Stimulated activated CD4-positive, alpha-beta T cell treated with anti-CD3 and anti-CD28 coated beads, Interleukin-2, amount 100 ng/mL, for 4 hours (primary cell): Measurements from ENCODE around the gene LRRC8C.
"Not testable (repeated sequence)": the region's sequence is repeated elsewhere in the genome, so short reads cannot be mapped to it uniquely, and the experiment has no call there.

Experiments used
- DNase-seq: peaks from one replicate; pipeline ENCODE4 v3.0.0-alpha.2; 2020; ENCODE audit warnings: low read depth

LRRC8C gene

GRCh38 chr1:89704014-89704413 is 71.1 kb downstream of the LRRC8C start:
- DNase-seq, result no peak

- DNase-seq, result not testable (repeated sequence)
Measured at GRCh38 chr1:89704885-89705284, 72.0 kb downstream of the LRRC8C start.

GRCh38 chr1:89705901-89706699 is 73.2 kb downstream of the LRRC8C start:
- DNase-seq, result no peak

- no peak for DNase-seq
Measured at GRCh38 chr1:89706700-89707012, 73.7 kb downstream of the LRRC8C start.

GRCh38 chr1:89708751-89709375 is 75.9 kb downstream of the LRRC8C start:
- no peak for DNase-seq

GRCh38 chr1:89710498-89711139 is 77.7 kb downstream of the LRRC8C start:
- DNase-seq, result no peak

GRCh38 chr1:89711140-89711778 is 78.3 kb downstream of the LRRC8C start:
- no peak for DNase-seq

- no peak for DNase-seq
Measured at GRCh38 chr1:89712420-89712819, 79.5 kb downstream of the LRRC8C start.

GRCh38 chr1:89715677-89716076 is 82.8 kb downstream of the LRRC8C start:
- DNase-seq, result no peak

GRCh38 chr1:89719502-89720306 is 86.8 kb downstream of the LRRC8C start:
- no peak for DNase-seq

GRCh38 chr1:89720839-89721238 is 87.9 kb downstream of the LRRC8C start:
- no peak for DNase-seq

GRCh38 chr1:89721351-89721750 is 88.4 kb downstream of the LRRC8C start:
- peak; percentile 48 for DNase-seq

- DNase-seq, result no peak
Measured at GRCh38 chr1:89723144-89723543, 90.2 kb downstream of the LRRC8C start.

GRCh38 chr1:89723863-89724262 is 90.9 kb downstream of the LRRC8C start:
- DNase-seq, result no peak

- DNase-seq, result peak; percentile 33
Measured at GRCh38 chr1:89724369-89725010, 91.6 kb downstream of the LRRC8C start.

GRCh38 chr1:89725011-89725370 is 92.1 kb downstream of the LRRC8C start:
- peak; percentile 33 for DNase-seq

- no peak for DNase-seq
Measured at GRCh38 chr1:89725631-89726030, 92.7 kb downstream of the LRRC8C start.

- DNase-seq, result no peak
Measured at GRCh38 chr1:89727517-89728312, 94.8 kb downstream of the LRRC8C start.

GRCh38 chr1:89728381-89728780 is 95.5 kb downstream of the LRRC8C start:
- DNase-seq, result no peak

GRCh38 chr1:89732206-89732605 is 99.3 kb downstream of the LRRC8C start:
- DNase-seq, result no peak
